ENCODE data around the gene DYNLRB1.
"Not testable (repeated sequence)": the region's sequence is repeated elsewhere in the genome, so short reads cannot be mapped to it uniquely, and the experiment has no call there.

The DYNLRB1 gene

GRCh38 chr20:34516247-34517113, at the start of gene DYNLRB1:
DYNLRB1 (plus strand) TSS chr20:34516422; CDS start chr20:34516459, 37 bp downstream.
- peak; percentile 92 to 94 for DNase-seq

- no peak for DNase-seq
These were observed 47.3 kb upstream of the DYNLRB1 start for GRCh38 chr20:34468951-34469350.

GRCh38 chr20:34472246-34472925, 43.8 kb upstream of the DYNLRB1 start:
- DNase-seq = no peak

- DNase-seq = peak; percentile 13 to 21
These were observed 42.8 kb upstream of the DYNLRB1 start for GRCh38 chr20:34473262-34473883.

GRCh38 chr20:34475979-34476736, 40.1 kb upstream of the DYNLRB1 start:
- peak; percentile 27 to 32 for DNase-seq

- no peak for DNase-seq
These were observed 36.6 kb upstream of the DYNLRB1 start for GRCh38 chr20:34479627-34480026.

GRCh38 chr20:34482154-34482553, 34.1 kb upstream of the DYNLRB1 start:
- DNase-seq = not testable (repeated sequence)

GRCh38 chr20:34483585-34484220, 32.5 kb upstream of the DYNLRB1 start:
- DNase-seq = not testable (repeated sequence)

GRCh38 chr20:34485068-34485634, 31.1 kb upstream of the DYNLRB1 start:
- no peak for DNase-seq

GRCh38 chr20:34491226-34491931, 24.8 kb upstream of the DYNLRB1 start:
- DNase-seq = no peak

GRCh38 chr20:34491932-34492509, 24.2 kb upstream of the DYNLRB1 start:
- DNase-seq = no peak

- no peak for DNase-seq
These were observed 22.6 kb upstream of the DYNLRB1 start for GRCh38 chr20:34493646-34494045.

- DNase-seq = no peak
These were observed 20.9 kb upstream of the DYNLRB1 start for GRCh38 chr20:34495307-34495706.

- DNase-seq = no peak
These were observed 20.3 kb upstream of the DYNLRB1 start for GRCh38 chr20:34495916-34496315.

- DNase-seq = not testable (repeated sequence)
These were observed 18.6 kb upstream of the DYNLRB1 start for GRCh38 chr20:34497596-34497995.

- DNase-seq = no peak
These were observed 15.4 kb upstream of the DYNLRB1 start for GRCh38 chr20:34500823-34501222.

GRCh38 chr20:34506480-34506879, 9.7 kb upstream of the DYNLRB1 start:
- no peak for DNase-seq

- no peak for DNase-seq
These were observed 8.4 kb upstream of the DYNLRB1 start for GRCh38 chr20:34507702-34508413.

- no peak for DNase-seq
These were observed 5.6 kb upstream of the DYNLRB1 start for GRCh38 chr20:34510575-34510974.

GRCh38 chr20:34511891-34512265, 4.3 kb upstream of the DYNLRB1 start:
- no peak for DNase-seq
